ENCODE measurements around the gene SKIC8.

SKIC8 gene

GRCh38 chr15:78299101-78299930, at the start of gene SKIC8:
Gene SKIC8 (minus strand): TSS chr15:78299609. CDS start chr15:78295686, 3,923 bp downstream.
- peak; percentile 81 to 91 (median 86) for DNase-seq (ENCODE audit: low read depth in 3 of 3)

GRCh38 chr15:78347586-78348543, 48.5 kb upstream of the SKIC8 start:
- DNase-seq (ENCODE audit: low read depth in 3 of 3), result no peak

- no peak for DNase-seq (ENCODE audit: low read depth in 3 of 3)
Observed at GRCh38 chr15:78345396-78346125, 46.2 kb upstream of the SKIC8 start.

- no peak for DNase-seq (ENCODE audit: low read depth in 3 of 3)
Observed at GRCh38 chr15:78343276-78344060, 44.1 kb upstream of the SKIC8 start.

GRCh38 chr15:78342021-78342420, 42.6 kb upstream of the SKIC8 start:
- no peak for DNase-seq (ENCODE audit: low read depth in 3 of 3)

- DNase-seq (ENCODE audit: low read depth in 3 of 3), result no peak
Observed at GRCh38 chr15:78341057-78341987, 41.9 kb upstream of the SKIC8 start.

GRCh38 chr15:78340231-78341056, 41.0 kb upstream of the SKIC8 start, which contains the start of gene CRABP1:
Gene CRABP1 (plus strand): TSS chr15:78340353. CDS start chr15:78340429, 76 bp downstream.
- no peak for DNase-seq (ENCODE audit: low read depth in 3 of 3)

GRCh38 chr15:78339559-78339958, 40.1 kb upstream of the SKIC8 start:
- DNase-seq (ENCODE audit: low read depth in 3 of 3), result no peak

GRCh38 chr15:78338781-78339180, 39.4 kb upstream of the SKIC8 start:
- DNase-seq (ENCODE audit: low read depth in 3 of 3), result no peak

- no peak for DNase-seq (ENCODE audit: low read depth in 3 of 3)
Observed at GRCh38 chr15:78335985-78336384, 36.6 kb upstream of the SKIC8 start.

- DNase-seq (ENCODE audit: low read depth in 3 of 3), result no peak
Observed at GRCh38 chr15:78334845-78335244, 35.4 kb upstream of the SKIC8 start.

- no peak for DNase-seq (ENCODE audit: low read depth in 3 of 3)
Observed at GRCh38 chr15:78329625-78330024, 30.2 kb upstream of the SKIC8 start.

GRCh38 chr15:78327466-78327865, 28.1 kb upstream of the SKIC8 start:
- no peak for DNase-seq (ENCODE audit: low read depth in 3 of 3)

- no peak for DNase-seq (ENCODE audit: low read depth in 3 of 3)
Observed at GRCh38 chr15:78325092-78325843, 25.9 kb upstream of the SKIC8 start.

GRCh38 chr15:78324144-78324543, 24.7 kb upstream of the SKIC8 start:
- no peak for DNase-seq (ENCODE audit: low read depth in 3 of 3)

- DNase-seq (ENCODE audit: low read depth in 3 of 3), result no peak
Observed at GRCh38 chr15:78323693-78324092, 24.3 kb upstream of the SKIC8 start.

GRCh38 chr15:78322724-78323521, 23.5 kb upstream of the SKIC8 start:
- no peak for DNase-seq (ENCODE audit: low read depth in 3 of 3)
